Neural crest cell (in vitro differentiated cells): ENCODE results near the gene IL1R2. TPM values are rescaled to one million over a fixed set of nuclear protein-coding genes. Genes with fewer than 3 reads are reported as not detected.

Experiments used
- DNase-seq: peaks from one replicate; pipeline ENCODE4 v3.0.0; 2021; ENCODE audit warnings: low read depth, mixed read lengths, low spot score
- H3K27ac Mint-ChIP-seq: one replicate; pipeline ENCODE4 v1.8.0; 2021; ENCODE audit warnings: mild to moderate bottlenecking, mixed read lengths; ENCODE audit not compliant: unreplicated experiment
- H3K27me3 Mint-ChIP-seq: 2 replicates; pipeline ENCODE4 v1.8.0; 2021; ENCODE audit warnings: low read depth, mild to moderate bottlenecking, mixed read lengths
- H3K36me3 Mint-ChIP-seq: 2 replicates; pipeline ENCODE4 v1.8.0; 2021; ENCODE audit warnings: low read depth, mild to moderate bottlenecking, mixed read lengths
- H3K4me1 Mint-ChIP-seq: 2 replicates; pipeline ENCODE4 v1.8.0; 2021; ENCODE audit warnings: mixed read lengths
- H3K4me3 Mint-ChIP-seq: one replicate; pipeline ENCODE4 v1.8.0; 2021; ENCODE audit warnings: mild to moderate bottlenecking, mixed read lengths
- H3K9me3 Mint-ChIP-seq: 2 replicates; pipeline ENCODE4 v1.8.0; 2021; ENCODE audit warnings: mixed read lengths
- total RNA-seq: library from RNA; stranded (reverse); gene quantifications from 2 replicates; pipeline ENCODE4 v1.2.1, GENCODE V29; 2021
- TF ChIP-seq, protein P1 (sequence below): fragments of 200-600 bp; sonication (generic); conservative IDR thresholded peaks from 2 replicates; pipeline ENCODE4 v1.5.0; 2021; ENCODE audit warnings: antibody characterized with exemption, mild to moderate bottlenecking

Gene IL1R2
- total RNA-seq, 1 donor from 2014 or later = not detected

DNA sequence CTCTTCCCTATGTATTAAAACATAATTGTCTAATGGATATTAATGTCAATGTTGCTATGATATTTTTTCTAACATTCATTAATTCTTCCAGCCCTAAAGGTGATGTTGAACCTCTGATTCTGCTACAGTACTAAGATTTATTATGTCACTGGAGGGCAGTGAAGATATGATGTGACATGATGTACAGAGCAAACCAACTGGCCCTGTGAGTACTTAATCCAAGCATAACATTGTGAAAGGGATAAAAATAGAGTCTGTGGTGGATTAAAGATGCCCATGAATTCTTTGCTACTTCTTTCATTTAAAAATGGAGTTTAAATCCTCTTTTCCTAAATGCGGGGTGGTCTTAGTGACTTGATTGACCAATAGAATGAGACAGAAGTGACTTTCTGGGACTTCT is 51.8 kb downstream of the IL1R2 start:
- Mint-ChIP-seq H3K27ac (no peak overlapping the region), H3K4me1 (peaks cover 12% of the 10 kb centered on the region), H3K4me3 (no peak overlapping the region), H3K27me3 (peaks cover 30% of the 10 kb centered on the region), H3K9me3 (peaks cover 9% of the 10 kb centered on the region), H3K36me3 (no peaks in the 10 kb centered on the region)
- DNase-seq = no peak
- TF ChIP-seq, protein P1, sequence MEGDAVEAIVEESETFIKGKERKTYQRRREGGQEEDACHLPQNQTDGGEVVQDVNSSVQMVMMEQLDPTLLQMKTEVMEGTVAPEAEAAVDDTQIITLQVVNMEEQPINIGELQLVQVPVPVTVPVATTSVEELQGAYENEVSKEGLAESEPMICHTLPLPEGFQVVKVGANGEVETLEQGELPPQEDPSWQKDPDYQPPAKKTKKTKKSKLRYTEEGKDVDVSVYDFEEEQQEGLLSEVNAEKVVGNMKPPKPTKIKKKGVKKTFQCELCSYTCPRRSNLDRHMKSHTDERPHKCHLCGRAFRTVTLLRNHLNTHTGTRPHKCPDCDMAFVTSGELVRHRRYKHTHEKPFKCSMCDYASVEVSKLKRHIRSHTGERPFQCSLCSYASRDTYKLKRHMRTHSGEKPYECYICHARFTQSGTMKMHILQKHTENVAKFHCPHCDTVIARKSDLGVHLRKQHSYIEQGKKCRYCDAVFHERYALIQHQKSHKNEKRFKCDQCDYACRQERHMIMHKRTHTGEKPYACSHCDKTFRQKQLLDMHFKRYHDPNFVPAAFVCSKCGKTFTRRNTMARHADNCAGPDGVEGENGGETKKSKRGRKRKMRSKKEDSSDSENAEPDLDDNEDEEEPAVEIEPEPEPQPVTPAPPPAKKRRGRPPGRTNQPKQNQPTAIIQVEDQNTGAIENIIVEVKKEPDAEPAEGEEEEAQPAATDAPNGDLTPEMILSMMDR = no peak

DNA sequence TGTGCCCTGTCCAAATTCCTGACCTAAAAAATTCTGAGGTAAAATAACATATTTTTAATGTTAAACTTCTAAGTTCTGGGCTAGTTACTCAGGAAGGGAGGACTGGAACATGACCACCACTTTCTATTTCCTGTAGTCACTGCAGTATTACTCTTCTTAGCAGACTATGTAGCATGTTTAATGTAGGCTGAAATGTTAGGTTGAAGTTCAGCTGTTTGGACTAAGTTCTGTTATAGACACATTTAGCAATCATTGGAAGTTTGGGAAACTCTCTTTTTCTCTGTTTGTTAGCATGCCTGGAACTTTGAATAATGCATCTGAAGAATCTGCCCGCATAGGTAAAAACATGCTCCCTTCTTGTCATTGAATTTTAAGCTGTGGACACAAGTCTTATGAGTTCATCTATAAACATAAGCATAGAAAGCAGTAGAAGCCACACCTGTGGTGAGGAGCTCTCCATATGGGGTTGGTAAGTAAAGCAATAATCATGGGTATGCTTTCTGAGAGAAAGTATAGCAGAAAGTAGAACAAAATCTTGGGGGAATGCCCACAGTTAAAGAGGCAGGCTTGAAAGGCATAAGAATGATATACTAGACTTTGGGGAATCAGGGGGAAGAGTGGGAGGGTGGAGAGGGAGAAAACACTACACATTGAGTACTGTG is 52.6 kb downstream of the IL1R2 start:
- TF ChIP-seq, protein P1 = no peak
- H3K27me3 Mint-ChIP-seq = peaks cover 30% of the 10 kb centered on the region
- H3K36me3 Mint-ChIP-seq = no peaks in the 10 kb centered on the region
- no peak for DNase-seq
- H3K27ac Mint-ChIP-seq = no peak overlapping the region
- peaks cover 6% of the 10 kb centered on the region for H3K9me3 Mint-ChIP-seq
- no peak overlapping the region for H3K4me3 Mint-ChIP-seq
- peaks cover 12% of the 10 kb centered on the region for H3K4me1 Mint-ChIP-seq

DNA sequence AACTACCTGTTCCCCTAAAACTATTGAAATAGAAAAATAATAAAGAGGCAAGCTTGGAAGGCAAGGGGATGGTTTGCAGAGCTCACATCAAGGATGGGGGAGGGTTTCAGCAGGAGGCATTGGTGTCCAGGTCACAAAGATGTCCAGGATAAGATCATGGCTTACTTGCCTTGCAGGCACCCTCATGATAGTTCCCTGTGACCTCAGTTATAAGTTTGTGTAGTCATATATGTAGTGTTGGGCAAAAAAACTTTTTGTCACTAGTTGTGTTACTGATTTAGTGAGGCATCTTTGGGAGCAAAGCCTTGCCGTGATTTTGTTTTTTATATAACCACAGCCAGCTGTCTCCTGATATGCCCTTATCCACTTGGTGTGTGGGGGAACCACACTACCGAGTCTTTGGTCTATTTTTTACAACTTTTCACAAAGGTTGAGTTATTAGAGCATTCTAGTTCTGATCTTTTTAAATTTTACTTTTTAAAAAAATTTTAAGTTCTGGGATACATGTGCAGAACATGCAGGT is 53.3 kb downstream of the IL1R2 start:
- Mint-ChIP-seq H3K4me3 (no peak overlapping the region), H3K27ac (no peak overlapping the region), H3K27me3 (peaks cover 27% of the 10 kb centered on the region), H3K4me1 (peaks cover 12% of the 10 kb centered on the region), H3K9me3 (peaks cover 6% of the 10 kb centered on the region), H3K36me3 (no peaks in the 10 kb centered on the region)
- DNase-seq = no peak
- TF ChIP-seq, protein P1 = no peak

DNA sequence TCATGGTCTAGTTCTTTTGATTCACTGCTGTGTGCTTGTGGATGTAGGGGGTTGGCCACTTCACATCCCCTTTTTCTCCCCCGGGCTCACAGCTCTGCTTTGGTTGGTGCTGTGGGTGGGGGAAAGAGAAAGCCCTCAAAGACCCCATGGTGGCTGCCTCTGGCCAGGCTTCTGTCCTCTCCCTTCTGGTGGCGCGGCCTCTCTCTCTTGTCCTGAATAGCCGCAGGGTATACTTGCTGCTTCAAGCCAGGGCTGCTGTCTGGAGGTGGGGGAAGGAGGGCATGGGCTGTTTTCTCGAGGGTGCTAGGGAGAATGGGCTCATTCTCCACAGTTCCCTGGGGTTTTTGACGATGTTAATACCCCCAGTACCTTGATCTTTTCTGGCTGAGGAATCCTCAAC is 53.9 kb downstream of the IL1R2 start:
- DNase-seq = no peak
- H3K27ac Mint-ChIP-seq = no peak overlapping the region
- H3K4me1 Mint-ChIP-seq = peaks cover 16% of the 10 kb centered on the region
- TF ChIP-seq, protein P1 = no peak
- peaks cover 6% of the 10 kb centered on the region for H3K9me3 Mint-ChIP-seq
- H3K27me3 Mint-ChIP-seq = peaks cover 25% of the 10 kb centered on the region
- H3K4me3 Mint-ChIP-seq = no peak overlapping the region
- no peaks in the 10 kb centered on the region for H3K36me3 Mint-ChIP-seq

DNA sequence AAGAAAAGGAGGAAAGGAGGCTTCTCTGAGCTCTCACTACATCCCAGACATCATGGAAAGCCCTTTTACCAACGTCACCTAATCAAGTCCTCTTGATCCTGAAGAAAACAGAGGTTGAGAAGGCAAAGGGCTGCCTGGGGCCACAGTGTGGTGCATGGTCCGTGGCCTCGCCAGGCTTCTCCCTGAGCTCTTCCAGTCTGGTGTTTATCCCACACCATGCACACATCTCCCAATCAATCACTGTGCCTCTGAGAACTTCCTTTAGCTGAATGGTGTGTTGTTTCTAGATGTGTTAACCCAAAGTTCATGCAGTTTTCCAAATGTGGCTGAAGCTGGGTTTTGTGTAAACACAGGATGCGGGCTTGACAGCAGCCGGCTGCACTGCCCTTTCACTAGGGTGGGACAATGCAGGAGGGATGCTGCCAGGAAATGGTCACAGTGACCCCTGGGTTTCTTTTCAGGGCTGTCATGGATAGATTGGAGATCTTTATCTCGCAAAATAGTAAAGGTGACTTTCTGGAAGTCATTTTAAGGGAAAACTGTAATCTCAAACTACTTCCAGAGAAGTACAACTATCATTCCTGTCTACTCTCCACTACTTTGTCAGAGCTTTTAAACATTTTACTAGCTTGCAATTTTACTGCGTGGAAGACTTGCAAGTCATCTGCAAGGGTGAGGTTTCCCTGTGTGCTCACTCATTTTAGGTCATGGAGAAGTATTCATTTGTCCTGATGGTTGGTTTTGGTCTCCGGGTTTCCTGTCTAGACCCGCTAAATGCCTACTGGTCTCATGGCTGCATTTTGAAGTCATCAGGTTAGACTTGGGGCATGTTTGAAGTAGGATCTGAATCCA is 54.6 kb downstream of the IL1R2 start:
- Mint-ChIP-seq H3K4me1 (peaks cover 19% of the 10 kb centered on the region), H3K27ac (no peak overlapping the region), H3K27me3 (peaks cover 23% of the 10 kb centered on the region), H3K9me3 (peaks cover 3% of the 10 kb centered on the region), H3K36me3 (no peaks in the 10 kb centered on the region), H3K4me3 (no peak overlapping the region)
- TF ChIP-seq, protein P1 = no peak
- DNase-seq = no peak
